ENCODE measurements around the gene INPP1.
"Not testable (repeated sequence)": the region's sequence is repeated elsewhere in the genome, so short reads cannot be mapped to it uniquely, and the experiment has no call there.

Gene INPP1

GRCh38 chr2:190333928-190334327 lies 9.5 kb upstream of the INPP1 start:
- DNase-seq (ENCODE audit: low read depth in 1 of 2, low spot score in 1 of 2), result no peak

GRCh38 chr2:190334479-190335224 lies 8.7 kb upstream of the INPP1 start:
- DNase-seq (ENCODE audit: low read depth in 1 of 2, low spot score in 1 of 2), result no peak

- DNase-seq (ENCODE audit: low read depth in 1 of 2, low spot score in 1 of 2), result no peak
These were observed 8.2 kb upstream of the INPP1 start for GRCh38 chr2:190335225-190335559.

- DNase-seq (ENCODE audit: low read depth in 1 of 2, low spot score in 1 of 2), result not testable (repeated sequence)
These were observed 7.8 kb upstream of the INPP1 start for GRCh38 chr2:190335584-190335983.

GRCh38 chr2:190336420-190336819 lies 7.0 kb upstream of the INPP1 start:
- no peak for DNase-seq (ENCODE audit: low read depth in 1 of 2, low spot score in 1 of 2)

GRCh38 chr2:190338453-190338852 lies 4.9 kb upstream of the INPP1 start:
- no peak for DNase-seq (ENCODE audit: low read depth in 1 of 2, low spot score in 1 of 2)

- no peak for DNase-seq (ENCODE audit: low read depth in 1 of 2, low spot score in 1 of 2)
These were observed 4.0 kb upstream of the INPP1 start for GRCh38 chr2:190339394-190339793.

GRCh38 chr2:190340369-190340768 lies 3.0 kb upstream of the INPP1 start:
- DNase-seq (ENCODE audit: low read depth in 1 of 2, low spot score in 1 of 2), result no peak

- DNase-seq (ENCODE audit: low read depth in 1 of 2, low spot score in 1 of 2), result no peak
These were observed 778 bp upstream of the INPP1 start for GRCh38 chr2:190342611-190343010.

- DNase-seq (ENCODE audit: low read depth in 1 of 2, low spot score in 1 of 2), result no peak
These were observed 277 bp upstream of the INPP1 start for GRCh38 chr2:190343089-190343535.

- no peak for DNase-seq (ENCODE audit: low read depth in 1 of 2, low spot score in 1 of 2)
These were observed 963 bp downstream of the INPP1 start for GRCh38 chr2:190344276-190344827.

GRCh38 chr2:190350371-190350770 lies 7.0 kb downstream of the INPP1 start:
- DNase-seq (ENCODE audit: low read depth in 1 of 2, low spot score in 1 of 2), result no peak

- no peak for DNase-seq (ENCODE audit: low read depth in 1 of 2, low spot score in 1 of 2)
These were observed 8.6 kb downstream of the INPP1 start for GRCh38 chr2:190351955-190352354.

GRCh38 chr2:190352668-190353536 lies 9.5 kb downstream of the INPP1 start:
- DNase-seq (ENCODE audit: low read depth in 1 of 2, low spot score in 1 of 2), result no peak

- no peak for DNase-seq (ENCODE audit: low read depth in 1 of 2, low spot score in 1 of 2)
These were observed 10.1 kb downstream of the INPP1 start for GRCh38 chr2:190353537-190353899.

- DNase-seq (ENCODE audit: low read depth in 1 of 2, low spot score in 1 of 2), result no peak
These were observed 10.8 kb downstream of the INPP1 start for GRCh38 chr2:190354003-190354690.

- DNase-seq (ENCODE audit: low read depth in 1 of 2, low spot score in 1 of 2), result no peak
These were observed 12.7 kb downstream of the INPP1 start for GRCh38 chr2:190355968-190356644.

- no peak for DNase-seq (ENCODE audit: low read depth in 1 of 2, low spot score in 1 of 2)
These were observed 14.2 kb downstream of the INPP1 start for GRCh38 chr2:190357600-190357999.

- DNase-seq (ENCODE audit: low read depth in 1 of 2, low spot score in 1 of 2), result not testable (repeated sequence)
These were observed 15.5 kb downstream of the INPP1 start for GRCh38 chr2:190358655-190359448.

GRCh38 chr2:190360561-190360960 lies 17.2 kb downstream of the INPP1 start:
- DNase-seq (ENCODE audit: low read depth in 1 of 2, low spot score in 1 of 2), result no peak

Data from activated T-helper 1 cell treated with anti-CD3 and anti-CD28 coated beads, Interleukin-2, amount 50 U/mL, for 16 hours (primary cell).